Tibial nerve (tissue), 4 donors: ENCODE data around the gene FAM234B. TPM values are rescaled to one million over a fixed set of nuclear protein-coding genes. Genes with fewer than 3 reads are reported as not detected.

Experiments used
- DNase-seq, 2 donors: peaks; one replicate each; pipeline ENCODE4 v3.0.0-alpha.2; 2019; ENCODE audit warnings: low spot score in 2 of 2
- H3K27ac ChIP-seq, 4 donors: fragments of 200-600 bp; sonication (generic) in 3 of 4; one replicate each; pipeline ENCODE4 v1.5.1; 2017 to 2019; ENCODE audit warnings: mild to moderate bottlenecking in 1 of 4
- H3K27me3 ChIP-seq, 2 donors: fragments of 200-600 bp; sonication (generic) in 1 of 2; one replicate each; pipeline versions ENCODE4 v1.5.1 to v1.6.0; 2017 to 2019
- H3K36me3 ChIP-seq, 3 donors: fragments of 200-600 bp; sonication (generic); one replicate each; pipeline ENCODE4 v1.5.1; 2018 to 2019
- H3K4me1 ChIP-seq, 4 donors: fragments of 200-600 bp; sonication (generic) in 3 of 4; one replicate each; pipeline ENCODE4 v1.5.1; 2017 to 2019
- H3K4me3 ChIP-seq, 4 donors: fragments of 200-600 bp; sonication (generic) in 3 of 4; one replicate each; pipeline ENCODE4 v1.5.1; 2017 to 2019; ENCODE audit warnings: mild to moderate bottlenecking in 1 of 4, moderate library complexity in 1 of 4
- H3K9me3 ChIP-seq, 4 donors: fragments of 200-600 bp; sonication (generic) in 3 of 4; one replicate each; pipeline ENCODE4 v1.5.1; 2017 to 2019
- EP300 ChIP-seq, 2 donors: sonication (generic); formaldehyde crosslinking; IDR thresholded peaks; one replicate each; pipeline ENCODE4 v1.6.1; 2017; ENCODE audit warnings: antibody characterized with exemption in 2 of 2, mild to moderate bottlenecking in 1 of 2
- POLR2A ChIP-seq, 2 donors: fragments of 450-650 bp; IDR thresholded peaks; one replicate each; pipeline ENCODE4 v1.6.1; 2017; ENCODE audit warnings: antibody characterized with exemption in 2 of 2, mild to moderate bottlenecking in 2 of 2, moderate library complexity in 2 of 2
- WGBS, 2 donors: methylation state at CpG; one replicate each; pipeline ENCODE4 v1.1.5; 2018; 5-methylcytosine and 5-hydroxymethylcytosine counted together
- total RNA-seq, 4 donors: library from RNA; depleted of rRNA; stranded (reverse); fragments of >200 nt; gene quantifications; one replicate each; pipeline ENCODE4 v1.1.0, GENCODE V29; 2016
- TF ChIP-seq, protein P1 (sequence below), 5 experiments: fragments of 200-600 bp in 3 of 5; fragments of 450-650 bp in 2 of 5; sonication (generic) in 3 of 5; IDR thresholded peaks; one replicate each; pipeline ENCODE4 v1.5.1; 2016 to 2019; ENCODE audit warnings: antibody characterized with exemption in 5 of 5, mild to moderate bottlenecking in 3 of 5, moderate library complexity in 2 of 5

The FAM234B gene
- total RNA-seq, 4 donors from 2014 or later, result 2.0 to 12.6 (median 8.4) TPM

DNA sequence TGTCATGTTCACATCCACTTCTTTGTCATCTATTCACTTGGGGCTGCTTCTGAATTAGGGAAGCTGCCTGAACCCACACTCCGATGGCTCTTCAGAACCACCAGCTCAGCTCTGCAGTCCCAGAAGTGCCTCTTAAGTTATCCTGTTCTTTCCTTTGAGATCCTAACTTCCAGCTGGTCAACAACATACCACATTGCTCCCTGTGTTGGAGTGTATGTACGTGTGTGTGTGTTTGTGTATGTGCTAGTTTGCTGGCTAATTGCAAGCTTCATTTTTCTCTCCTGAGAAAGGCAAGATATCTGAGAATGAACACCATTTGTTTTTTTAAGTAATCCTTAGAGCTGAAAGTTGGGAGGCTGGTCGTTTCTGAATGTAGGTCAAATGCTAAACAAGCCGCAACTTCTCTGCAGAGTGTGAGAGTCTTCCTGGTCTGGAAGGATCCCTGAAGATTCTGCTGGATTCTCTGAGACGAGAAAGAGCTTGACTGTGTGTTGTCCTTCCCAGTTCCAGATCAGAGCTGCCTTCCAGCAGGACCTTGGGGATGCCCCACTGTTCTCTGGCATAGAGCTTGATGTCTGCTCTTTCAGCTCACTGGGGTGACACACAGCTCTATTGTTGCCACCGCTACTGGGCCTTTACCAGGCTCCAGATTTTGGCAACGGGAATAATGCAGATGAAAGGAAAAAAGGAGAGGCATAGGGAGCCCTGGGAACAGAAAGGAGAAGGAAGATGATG, 58.4 kb downstream of the FAM234B start:
- 42 to 43% methylated on average over 7 of the region's 7 CpGs for WGBS, 2 donors
- no peaks in the 10 kb centered on the region for H3K27me3 ChIP-seq
- no peaks in the 10 kb centered on the region for H3K36me3 ChIP-seq
- H3K27ac ChIP-seq, result peak overlapping the region in 3 of 4 donors; percentile 93 to 99 (median 95)
- TF ChIP-seq POLR2A (IDR thresholded peaks at IDR 0.05), result no peak
- no peak overlapping the region for H3K4me3 ChIP-seq
- no peaks in the 10 kb centered on the region for H3K9me3 ChIP-seq
- peaks cover 0 to 48% (median 35%) of the 10 kb centered on the region in 4 donors for H3K4me1 ChIP-seq
- no peak for DNase-seq

DNA sequence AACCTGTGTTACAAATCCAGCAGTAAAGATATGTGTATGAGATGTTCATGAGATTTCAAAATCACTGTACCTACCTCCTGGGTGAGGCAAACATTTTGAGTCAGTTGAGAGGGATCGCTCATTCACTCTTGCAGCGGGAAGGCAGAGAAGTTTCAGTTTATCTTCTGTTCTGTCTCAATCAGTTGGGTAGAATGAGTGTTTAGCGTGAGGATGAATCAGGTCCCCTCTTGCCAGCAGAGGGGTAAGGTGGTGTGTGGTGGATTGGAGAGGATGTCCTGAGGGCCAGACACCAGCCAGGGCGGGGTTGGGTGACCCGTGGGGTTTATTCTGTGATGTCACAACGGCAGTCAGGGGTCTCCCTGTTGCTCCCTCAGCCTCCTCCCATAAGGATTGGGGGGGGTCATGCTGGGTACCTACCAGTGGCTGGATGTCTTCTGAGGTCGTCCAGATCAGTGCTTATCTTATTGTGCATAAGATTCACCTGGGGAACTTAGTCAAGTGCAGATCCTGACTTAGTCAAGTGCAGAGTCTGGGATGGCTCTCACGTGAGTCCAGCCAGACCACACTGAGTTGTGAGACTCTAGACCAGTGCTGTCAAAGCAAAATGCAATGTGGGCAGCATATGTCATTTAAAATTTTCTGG, 59.3 kb downstream of the FAM234B start, which contains the start of gene GSG1:
Gene GSG1 (minus strand): TSS at position 277 of the 643 bp plus-strand sequence. CDS start 155 bp downstream, at position 122.
- WGBS, 2 donors, result 84 to 88% methylated on average over 8 of the region's 8 CpGs
- DNase-seq, result no peak

DNA sequence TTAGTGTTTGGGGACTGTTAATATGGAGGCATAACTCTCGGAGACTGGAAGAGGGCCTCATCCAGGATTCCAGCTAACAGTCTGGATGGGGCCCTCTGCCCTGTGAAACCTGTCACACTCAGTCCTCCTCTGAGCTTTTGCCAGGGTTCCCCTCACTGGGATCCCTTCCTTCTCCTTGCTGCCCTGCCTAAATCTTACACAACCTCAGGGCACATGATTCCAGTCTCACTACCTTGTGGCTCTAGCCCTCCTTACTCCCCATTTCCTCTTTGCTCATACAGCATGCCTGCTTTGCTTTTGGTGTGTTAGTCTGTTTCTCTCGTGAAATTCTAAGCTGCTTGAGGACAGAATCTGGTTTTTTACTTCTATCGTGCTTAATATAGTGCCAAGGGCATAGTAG, 60.2 kb downstream of the FAM234B start:
- Histone ChIP-seq H3K4me1 (peaks cover 0 to 35% (median 25%) of the 10 kb centered on the region in 4 donors), H3K27ac (no peak overlapping the region), H3K4me3 (no peak overlapping the region), H3K9me3 (peaks cover 0 to 6% (median 0%) of the 10 kb centered on the region in 4 donors), H3K27me3 (no peaks in the 10 kb centered on the region), H3K36me3 (no peaks in the 10 kb centered on the region)
- 82 to 90% methylated on average over 3 of the region's 3 CpGs for WGBS, 2 donors
- TF ChIP-seq EP300 (IDR thresholded peaks at IDR 0.05), result peak; percentile 21 to 67
- TF ChIP-seq POLR2A (IDR thresholded peaks at IDR 0.05), result no peak
- no peak for DNase-seq

More for the DNA sequence above, 59.3 kb downstream of the FAM234B start, which contains the start of gene GSG1:
- Histone ChIP-seq H3K36me3 (no peaks in the 10 kb centered on the region), H3K4me1 (peaks cover 0 to 44% (median 34%) of the 10 kb centered on the region in 4 donors), H3K4me3 (no peak within 1 kb of the TSS), H3K27me3 (no peaks in the 10 kb centered on the region), H3K9me3 (peaks cover 0 to 5% (median 0%) of the 10 kb centered on the region in 4 donors), H3K27ac (peak within 1 kb of the TSS in 3 of 4 donors; percentile 93 to 99 (median 95))
- TF ChIP-seq POLR2A (IDR thresholded peaks at IDR 0.05) (no peak), EP300 (IDR thresholded peaks at IDR 0.05) (no peak)
- TF ChIP-seq, protein P1, sequence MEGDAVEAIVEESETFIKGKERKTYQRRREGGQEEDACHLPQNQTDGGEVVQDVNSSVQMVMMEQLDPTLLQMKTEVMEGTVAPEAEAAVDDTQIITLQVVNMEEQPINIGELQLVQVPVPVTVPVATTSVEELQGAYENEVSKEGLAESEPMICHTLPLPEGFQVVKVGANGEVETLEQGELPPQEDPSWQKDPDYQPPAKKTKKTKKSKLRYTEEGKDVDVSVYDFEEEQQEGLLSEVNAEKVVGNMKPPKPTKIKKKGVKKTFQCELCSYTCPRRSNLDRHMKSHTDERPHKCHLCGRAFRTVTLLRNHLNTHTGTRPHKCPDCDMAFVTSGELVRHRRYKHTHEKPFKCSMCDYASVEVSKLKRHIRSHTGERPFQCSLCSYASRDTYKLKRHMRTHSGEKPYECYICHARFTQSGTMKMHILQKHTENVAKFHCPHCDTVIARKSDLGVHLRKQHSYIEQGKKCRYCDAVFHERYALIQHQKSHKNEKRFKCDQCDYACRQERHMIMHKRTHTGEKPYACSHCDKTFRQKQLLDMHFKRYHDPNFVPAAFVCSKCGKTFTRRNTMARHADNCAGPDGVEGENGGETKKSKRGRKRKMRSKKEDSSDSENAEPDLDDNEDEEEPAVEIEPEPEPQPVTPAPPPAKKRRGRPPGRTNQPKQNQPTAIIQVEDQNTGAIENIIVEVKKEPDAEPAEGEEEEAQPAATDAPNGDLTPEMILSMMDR (IDR thresholded peaks at IDR 0.05), result no peak

DNA sequence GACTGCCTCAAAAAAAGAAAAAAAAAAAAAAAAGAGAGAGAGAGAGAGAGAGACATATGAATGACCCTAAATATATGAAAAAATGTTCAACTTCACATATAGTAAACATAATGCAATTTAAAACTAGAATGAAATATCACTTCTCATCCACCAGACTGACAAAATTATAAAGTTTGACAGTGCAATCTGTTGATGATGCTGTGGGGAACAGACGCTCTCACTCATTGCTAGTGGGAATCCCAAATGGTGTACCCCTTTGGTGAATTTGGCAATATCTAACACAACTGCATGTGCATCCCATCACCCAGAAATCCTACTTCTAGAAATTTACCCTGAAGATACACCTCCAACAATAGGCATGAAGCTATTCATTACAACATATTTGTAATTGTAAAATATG, 61.6 kb downstream of the FAM234B start:
- Histone ChIP-seq H3K4me1 (peaks cover 0 to 21% (median 14%) of the 10 kb centered on the region in 4 donors), H3K36me3 (no peaks in the 10 kb centered on the region), H3K4me3 (no peak overlapping the region), H3K9me3 (peaks cover 0 to 6% (median 0%) of the 10 kb centered on the region in 4 donors), H3K27ac (no peak overlapping the region), H3K27me3 (no peaks in the 10 kb centered on the region)
- WGBS, 2 donors, result 87 to 94% methylated on average over 1 of the region's 1 CpG
- no peak for DNase-seq
- TF ChIP-seq EP300 (IDR thresholded peaks at IDR 0.05) (no peak), POLR2A (IDR thresholded peaks at IDR 0.05) (no peak)
- TF ChIP-seq, protein P1 (IDR thresholded peaks at IDR 0.05), result no peak

DNA sequence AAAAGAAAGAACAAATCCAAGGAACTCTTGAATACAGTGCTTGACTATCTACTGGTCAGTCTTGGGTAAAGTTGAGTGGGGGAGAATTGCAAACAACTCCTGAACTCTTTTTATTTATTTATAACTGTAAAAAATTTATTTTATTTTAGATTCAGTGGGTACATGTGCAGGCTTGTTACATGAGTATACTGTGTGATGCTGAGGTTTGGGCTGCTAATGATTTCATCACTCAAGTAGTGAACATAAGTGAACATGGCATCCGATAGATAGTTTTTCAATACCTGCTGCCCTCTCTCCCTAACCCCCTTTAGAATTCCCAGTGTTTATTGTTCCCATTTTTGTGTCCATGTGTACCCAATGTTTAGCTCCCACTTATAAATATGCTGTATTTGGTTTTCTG, 62.5 kb downstream of the FAM234B start:
- Histone ChIP-seq H3K27me3 (no peaks in the 10 kb centered on the region), H3K4me1 (peaks cover 0 to 17% (median 9%) of the 10 kb centered on the region in 4 donors), H3K9me3 (peaks cover 0 to 6% (median 0%) of the 10 kb centered on the region in 4 donors), H3K36me3 (no peaks in the 10 kb centered on the region), H3K27ac (no peak overlapping the region), H3K4me3 (no peak overlapping the region)
- TF ChIP-seq EP300 (IDR thresholded peaks at IDR 0.05), result no peak
- no peak for TF ChIP-seq POLR2A (IDR thresholded peaks at IDR 0.05)
- TF ChIP-seq, protein P1 (IDR thresholded peaks at IDR 0.05), result no peak
- DNase-seq, result no peak
- 91 to 94% methylated on average over 1 of the region's 1 CpG for WGBS, 2 donors

DNA sequence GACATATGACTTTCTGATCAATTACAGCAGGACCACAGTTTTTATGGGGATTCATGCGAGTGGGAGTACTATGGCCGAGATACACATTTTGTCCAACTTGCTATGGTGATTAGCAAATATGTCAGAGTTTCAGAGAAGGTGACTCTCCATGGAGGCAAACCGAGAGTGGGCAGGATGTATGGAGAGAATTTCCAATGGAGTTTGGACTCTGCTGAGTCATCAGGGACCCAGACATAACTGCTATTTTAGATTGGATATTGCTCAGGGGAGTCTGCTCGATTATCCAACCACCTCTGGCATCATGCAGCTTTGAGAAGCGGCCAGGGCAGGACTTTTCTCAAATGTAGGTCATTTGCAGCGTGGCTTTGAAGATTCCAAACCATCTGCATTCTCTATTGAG, 68.8 kb downstream of the FAM234B start:
- no peak for DNase-seq
- no peak overlapping the region for H3K4me3 ChIP-seq
- H3K27ac ChIP-seq, result no peak overlapping the region
- TF ChIP-seq EP300 (IDR thresholded peaks at IDR 0.05) (no peak), POLR2A (IDR thresholded peaks at IDR 0.05) (no peak)
- TF ChIP-seq, protein P1 (IDR thresholded peaks at IDR 0.05), result no peak
- H3K36me3 ChIP-seq, result no peaks in the 10 kb centered on the region
- WGBS, 2 donors, result 89 to 90% methylated on average over 6 of the region's 6 CpGs
- peaks cover 0 to 28% (median 0%) of the 10 kb centered on the region in 4 donors for H3K4me1 ChIP-seq
- no peaks in the 10 kb centered on the region for H3K27me3 ChIP-seq
- H3K9me3 ChIP-seq, result peaks cover 0 to 6% (median 0%) of the 10 kb centered on the region in 4 donors
